Left ventricle myocardium superior (tissue), 1 donor: Measurements from ENCODE around the gene PRKG1. TPM values are rescaled to one million over a fixed set of nuclear protein-coding genes. Genes with fewer than 3 reads are reported as not detected.

Source experiments
- ATAC-seq: fragments of 200-7000 bp; cut with Tn5 transposase; one replicate; pipeline ENCODE4 v1.9.1; 2020; ENCODE audit warnings: mild to moderate bottlenecking, moderate library complexity
- DNase-seq: peaks from one replicate; pipeline ENCODE4 v3.0.0-alpha.2; 2020
- intact Hi-C: fragments of 100-400 bp; cut with micrococcal nuclease; formaldehyde crosslinking; loops from one replicate; pipeline ENCODE4 v1.11.0; 2022
- microRNA-seq: library from miRNA; unstranded; fragments of <30 nt; microRNA quantifications from one replicate; pipeline ENCODE4 v1.2.0, GENCODE V29; 2020; ENCODE audit warnings: borderline number of aligned reads
- total RNA-seq: library from RNA; stranded (reverse); fragmentation: NEBNext Ultra II Directional; extraction: Animal tissue kit (Norgen Biotek cat#: 25700); gene quantifications from one replicate; pipeline ENCODE4 v1.2.1, GENCODE V29; 2021
- donor health status: DM: no; HTN: yes; CAD: no; lungs with severe emphysema.

The PRKG1 gene
- total RNA-seq, 1 donor from 2014 or later, result 24.9 TPM

DNA sequence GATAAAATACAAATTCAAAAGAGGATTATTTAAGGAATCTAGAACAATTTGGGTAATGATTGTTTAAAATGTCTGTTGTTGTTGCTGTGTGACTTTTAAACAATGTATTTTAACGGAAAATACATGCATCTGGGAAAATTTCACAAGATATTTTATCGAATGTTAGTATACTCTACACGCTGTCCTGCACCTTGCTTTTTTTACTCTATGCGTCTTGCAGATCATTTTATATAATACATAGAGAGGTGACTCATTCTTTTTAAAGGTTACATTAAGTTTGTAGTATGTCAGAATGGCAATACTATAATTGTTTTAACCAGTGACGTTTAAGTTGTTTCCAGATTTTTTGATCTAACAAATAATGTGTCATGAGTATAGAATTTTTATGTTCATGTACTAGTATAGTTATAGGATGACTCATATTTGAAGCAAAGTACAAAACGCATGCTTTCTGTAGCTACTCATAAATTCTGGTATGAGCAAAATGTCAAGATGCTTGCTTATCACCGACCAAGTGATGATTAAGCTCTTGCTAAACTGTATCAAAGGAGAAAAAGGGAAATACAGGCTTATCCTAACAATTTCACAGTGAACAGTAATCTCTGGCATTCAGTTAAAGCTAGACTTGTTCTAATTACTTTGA lies 1244.7 kb downstream of the PRKG1 start:
- DNase-seq (no peak), ATAC-seq (no peak)
- intact Hi-C loops, result no loop called here

DNA sequence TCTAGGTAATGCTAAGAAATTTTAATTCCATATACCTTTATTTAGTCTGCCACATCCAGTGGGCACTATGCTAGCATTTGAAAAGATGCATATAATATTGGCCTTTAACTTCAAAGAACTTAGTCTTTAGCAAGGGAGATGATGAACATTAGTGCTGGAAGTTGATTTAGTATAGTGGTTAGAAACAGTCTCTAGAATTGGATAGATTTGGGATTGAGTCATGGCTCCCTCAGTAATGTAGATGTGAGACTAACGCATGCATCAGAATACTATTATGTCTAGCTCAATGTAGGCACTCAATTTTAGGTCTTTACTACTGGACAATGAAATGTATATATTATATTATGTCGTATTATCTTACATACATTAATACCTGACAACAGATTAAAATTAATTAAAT lies 1245.6 kb downstream of the PRKG1 start:
- no peak for DNase-seq
- ATAC-seq, result no peak
- intact Hi-C loops, result no loop called here

DNA sequence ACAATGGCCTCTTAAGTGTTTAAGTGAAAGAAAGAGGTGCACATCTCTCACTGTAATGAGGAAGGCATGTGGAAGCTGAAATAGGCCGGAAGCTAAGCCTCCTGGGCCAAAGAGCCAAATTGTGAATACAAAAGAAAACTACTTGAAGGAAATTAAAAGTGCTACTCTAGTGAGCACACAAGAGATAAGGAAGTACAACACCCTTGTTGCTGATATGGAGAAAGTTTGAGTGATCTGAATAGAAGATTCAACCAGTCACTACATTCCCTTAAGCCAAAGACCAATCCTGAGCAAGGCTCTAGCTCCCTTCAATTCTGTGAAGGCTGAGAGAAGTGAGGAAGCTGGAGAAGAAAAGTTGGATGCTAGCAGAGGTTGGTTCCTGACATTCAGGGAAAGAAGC lies 1248.0 kb downstream of the PRKG1 start:
- intact Hi-C loops, result no loop called here
- DNase-seq (no peak), ATAC-seq (no peak)

DNA sequence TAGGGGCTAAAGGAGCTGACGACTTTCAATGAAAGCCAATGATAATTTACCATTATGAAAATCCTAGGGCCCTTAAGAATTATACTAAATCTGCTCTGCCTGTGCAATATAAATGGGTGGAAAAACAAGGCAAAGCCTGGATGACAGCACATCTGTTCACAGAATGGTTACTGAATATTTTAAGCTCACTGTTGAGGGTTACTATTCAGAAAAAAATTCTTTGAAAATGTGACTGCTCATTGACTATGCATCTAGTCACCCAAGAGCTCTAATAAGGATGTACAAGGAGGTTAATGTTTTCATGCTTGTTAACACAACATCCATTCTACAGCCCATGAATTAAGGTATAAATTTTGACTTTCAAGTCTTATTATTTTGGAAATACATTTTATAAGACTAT lies 1248.6 kb downstream of the PRKG1 start:
- DNase-seq (no peak), ATAC-seq (no peak)
- intact Hi-C loops, result no loop called here

DNA sequence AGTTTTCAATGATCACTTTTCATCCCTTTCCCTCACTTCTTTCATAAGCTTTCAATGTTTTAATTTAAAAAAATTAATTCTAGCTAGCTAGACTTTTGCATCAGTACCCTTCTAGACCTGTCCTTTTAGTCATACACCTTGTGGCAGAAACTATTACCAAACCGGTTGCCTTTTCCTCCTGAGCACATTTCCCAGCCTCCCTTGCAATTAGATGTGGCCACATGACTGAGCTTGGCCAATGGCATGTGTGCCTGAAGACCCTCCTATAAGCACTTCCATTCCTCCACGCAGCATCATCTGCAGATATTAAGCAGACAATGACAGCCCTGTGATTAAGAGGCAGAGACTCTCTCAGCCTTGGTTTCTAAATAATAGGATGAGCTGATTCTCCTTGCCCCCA lies 1252.1 kb downstream of the PRKG1 start:
- no peak for ATAC-seq
- no peak for DNase-seq
- intact Hi-C loops, result no loop called here

DNA sequence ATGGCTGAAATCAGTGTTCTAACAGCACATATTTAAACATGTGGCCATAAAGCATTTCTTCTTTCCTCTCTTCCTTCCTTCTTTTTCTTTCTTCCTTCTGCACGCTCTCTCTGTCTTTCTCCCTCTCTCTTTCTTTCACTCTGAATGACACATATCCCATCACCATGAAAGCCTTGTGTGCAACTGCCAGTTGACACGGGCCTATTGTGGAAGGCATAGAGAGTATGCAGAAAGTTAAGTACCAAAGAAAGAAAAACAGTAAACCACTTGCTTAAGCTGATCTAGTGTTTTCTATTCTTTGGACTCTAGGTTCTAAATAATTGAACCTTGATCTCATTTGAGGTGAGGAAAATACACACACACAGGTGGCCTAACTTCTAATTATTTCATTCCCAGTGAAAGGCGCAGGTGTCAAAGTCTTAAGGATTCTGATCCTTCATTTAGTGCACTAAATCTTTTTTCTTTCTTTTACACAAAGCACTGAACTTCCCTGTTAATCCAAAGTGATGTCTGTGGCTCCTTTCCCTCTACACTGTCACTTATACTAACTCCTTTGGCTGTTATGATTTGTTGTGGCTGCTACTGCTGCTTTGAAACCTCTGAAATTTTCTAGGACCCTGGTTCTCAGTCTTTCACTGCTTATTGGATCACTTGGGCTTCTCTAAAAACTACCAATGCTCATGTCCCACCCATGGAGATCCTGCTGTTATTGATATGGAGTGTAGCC lies 1257.5 kb downstream of the PRKG1 start:
- ATAC-seq, result no peak
- intact Hi-C loops, result no loop called here
- no peak for DNase-seq

DNA sequence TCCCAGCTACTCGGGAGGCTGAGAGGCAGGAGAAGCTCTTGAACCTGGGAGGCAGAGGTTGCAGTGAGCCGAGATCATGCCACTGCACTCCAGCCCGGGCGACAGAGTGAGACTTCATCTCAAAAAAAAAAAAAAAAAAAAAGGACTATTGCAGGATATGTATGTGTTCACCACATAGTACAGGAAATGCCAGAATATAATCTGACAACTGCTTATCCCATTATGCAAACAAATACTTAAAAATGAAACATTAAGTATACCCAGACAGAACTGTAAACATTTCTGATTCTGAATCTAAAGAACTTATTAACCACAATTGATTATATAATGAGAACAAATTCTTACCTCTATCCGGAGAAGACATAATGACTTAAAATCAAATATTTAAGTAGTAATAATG lies 1258.5 kb downstream of the PRKG1 start:
- ATAC-seq (no peak), DNase-seq (no peak)
- intact Hi-C loops, result no loop called here

DNA sequence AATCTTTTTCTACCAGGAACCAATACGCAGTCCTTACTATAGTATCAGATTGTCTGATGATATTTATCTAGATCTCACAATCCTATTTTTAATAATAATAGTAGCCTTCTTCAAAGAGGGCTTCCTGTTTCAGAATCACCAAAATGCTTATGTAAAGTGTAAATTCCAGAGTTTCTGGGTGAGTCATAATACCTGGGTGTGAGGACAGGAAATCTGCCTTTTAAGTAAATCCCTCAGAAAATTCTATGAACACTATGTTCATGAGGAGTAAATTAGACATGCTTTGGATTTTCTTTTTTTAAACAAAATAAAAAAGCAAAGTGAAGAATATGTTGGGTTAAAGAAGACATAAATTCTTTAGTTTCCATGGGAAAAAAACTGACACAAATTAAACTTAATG lies 1260.3 kb downstream of the PRKG1 start:
- no peak for ATAC-seq

DNA sequence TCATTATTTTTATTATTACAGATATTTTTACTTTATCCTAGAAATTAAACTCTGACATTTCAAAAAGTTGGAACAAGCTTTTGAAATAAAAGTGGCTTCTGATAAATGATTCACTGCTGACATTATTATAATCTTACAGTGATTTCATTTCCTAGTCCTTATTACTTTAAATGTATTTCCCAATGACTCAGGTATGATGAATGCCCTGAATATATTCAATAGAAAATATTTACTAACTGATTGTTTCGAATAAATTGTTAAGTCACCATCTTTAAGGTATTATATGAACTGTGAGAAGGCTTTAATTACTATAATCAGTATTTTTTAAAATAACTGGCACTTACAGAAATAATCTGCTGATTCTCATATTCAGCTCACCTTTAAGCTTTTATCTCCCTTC lies 1261.4 kb downstream of the PRKG1 start:
- no peak for ATAC-seq
- no peak for DNase-seq

More for the DNA sequence above, 1260.3 kb downstream of the PRKG1 start:
- intact Hi-C loops, result no loop called here
- no peak for DNase-seq

DNA sequence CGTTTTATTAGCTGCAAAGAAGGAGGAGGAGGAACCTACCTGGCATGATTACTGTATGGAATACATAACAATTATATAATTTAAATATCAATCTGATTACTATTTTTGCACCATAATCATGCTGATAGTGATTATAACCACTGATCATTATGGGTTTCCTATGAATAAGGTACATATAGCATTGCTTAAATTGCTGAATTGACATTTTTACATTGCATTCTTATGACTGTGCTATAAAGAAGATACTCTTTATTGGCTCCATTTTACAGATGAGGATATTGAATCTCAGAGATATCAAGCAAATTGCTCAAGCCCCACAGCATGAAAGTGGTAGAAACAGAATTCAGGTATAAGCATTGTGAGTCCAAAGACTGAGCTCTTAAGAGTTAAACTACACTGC lies 1262.9 kb downstream of the PRKG1 start:
- DNase-seq (no peak), ATAC-seq (no peak)
- intact Hi-C loops, result no loop called here

More for the DNA sequence above, 1261.4 kb downstream of the PRKG1 start:
- intact Hi-C loops, result no loop called here

DNA sequence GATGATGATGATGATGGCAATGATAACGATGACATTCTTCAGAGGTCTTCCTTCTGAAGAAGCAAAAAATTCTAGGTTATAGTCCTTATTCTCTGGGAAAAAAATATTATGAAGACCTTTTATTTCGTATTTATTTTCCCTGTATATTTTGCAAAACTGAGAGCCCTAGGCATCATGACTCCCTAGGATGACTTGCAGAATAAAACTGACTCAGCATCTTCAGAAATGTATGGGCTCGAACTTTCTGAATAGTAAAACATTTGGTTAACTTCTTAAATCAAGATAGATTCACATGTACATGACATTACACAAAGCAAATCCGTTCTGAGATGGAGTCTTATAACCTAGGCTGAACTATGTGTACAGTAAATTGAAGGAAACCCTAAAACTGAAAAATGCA lies 1269.2 kb downstream of the PRKG1 start:
- intact Hi-C loops, result no loop called here
- DNase-seq (no peak), ATAC-seq (no peak)

DNA sequence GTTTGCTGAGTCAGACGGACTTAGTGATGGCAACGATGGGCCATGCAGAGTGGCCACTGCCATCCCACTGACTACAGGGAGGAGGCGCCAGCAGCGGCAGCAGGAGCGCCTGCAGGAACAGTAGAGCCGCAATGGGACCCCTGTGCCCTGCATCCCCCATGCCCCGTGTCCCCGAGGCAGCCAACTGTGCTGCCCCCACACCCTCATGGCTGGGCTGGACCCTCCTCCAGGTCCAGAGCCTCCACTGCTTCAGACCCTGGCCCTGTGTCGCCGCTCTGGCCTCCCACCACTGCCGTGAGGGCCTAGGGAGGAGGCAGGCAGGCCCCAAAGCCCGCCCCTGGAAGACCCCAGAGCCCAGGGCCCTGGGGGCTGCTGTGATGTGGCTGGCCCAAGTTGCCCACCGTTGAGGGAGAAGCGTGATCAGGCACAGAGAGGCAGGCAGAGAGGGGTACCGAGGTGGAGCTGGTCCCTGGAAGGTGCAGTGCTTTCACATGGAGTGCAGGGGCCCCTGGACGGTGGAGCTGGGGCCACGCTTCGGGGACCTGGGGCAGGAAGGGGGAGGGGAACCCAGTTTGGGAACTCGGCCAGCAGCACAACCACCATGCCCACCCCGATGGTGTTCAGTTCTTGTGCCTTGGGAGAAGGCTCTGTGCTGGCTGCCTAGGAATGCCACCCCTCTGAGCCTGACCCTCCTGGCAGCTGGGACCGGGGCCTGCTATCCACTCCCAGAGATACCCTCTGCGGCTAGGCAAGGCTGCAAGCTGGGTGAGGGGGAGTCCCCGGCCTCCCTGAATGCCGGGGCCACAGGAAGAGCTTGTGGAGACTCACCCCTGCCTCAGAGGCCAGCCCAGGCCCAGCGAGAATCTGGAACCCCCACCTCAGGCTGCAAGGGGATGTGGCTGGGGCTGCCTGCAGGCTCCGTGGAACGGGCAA lies 1272.4 kb downstream of the PRKG1 start:
- DNase-seq (no peak), ATAC-seq (no peak)
- intact Hi-C loops, result no loop called here

DNA sequence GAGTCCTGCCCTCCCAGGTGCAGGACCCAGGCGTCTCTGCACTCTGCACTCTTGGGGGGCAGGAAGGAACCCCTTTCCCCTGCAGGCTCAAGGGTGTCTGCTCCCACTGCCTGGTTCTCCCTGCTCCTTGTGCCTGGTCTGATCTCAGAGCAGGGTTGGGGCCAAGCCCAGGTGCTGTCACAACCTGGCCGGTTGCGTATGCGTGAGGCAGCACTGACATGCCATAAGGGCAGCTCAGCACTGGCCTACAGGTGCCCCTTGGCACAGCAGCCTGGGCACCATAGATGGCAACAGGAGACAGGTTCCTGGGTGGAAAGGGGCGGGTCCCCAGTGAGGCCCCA lies 1273.0 kb downstream of the PRKG1 start:
- intact Hi-C loops, result no loop called here
- no peak for ATAC-seq

More for the DNA sequence above, 1273.0 kb downstream of the PRKG1 start:
- no peak for DNase-seq

Small RNA genes lying within 50 kb of the gene (microRNA-seq; reads per million reads assigned to microRNA genes)
- gene MIR605, result 3.9 reads per million

Other genes with a start within 250 kb of the PRKG1 start
- gene A1CF, start 188.9 kb upstream of the PRKG1 start, total RNA-seq, result not detected